ENCODE measurements around the gene POLE3.
A peak's percentile ranks its signal among the peaks of the same experiment; 100 is the strongest.
"Not testable (repeated sequence)": the region's sequence is repeated elsewhere in the genome, so short reads cannot be mapped to it uniquely, and the experiment has no call there.

Gene POLE3

GRCh38 chr9:113410207-113410864 is at the start of gene POLE3, which contains the start of gene C9orf43:
TSS of gene POLE3 (minus strand) at chr9:113410675. CDS start at chr9:113410293, 382 bp downstream.
TSS of gene C9orf43 (plus strand) at chr9:113410747. CDS start at chr9:113413494, 2,747 bp downstream.
- DNase-seq (ENCODE audit: low spot score): peak; percentile 95
- no peak for FAIRE-seq

GRCh38 chr9:113456235-113456634 is 45.8 kb upstream of the POLE3 start:
- DNase-seq (ENCODE audit: low spot score) (no peak), FAIRE-seq (no peak)

- DNase-seq (ENCODE audit: low spot score): peak; percentile 40
- no peak for FAIRE-seq
These were observed 44.7 kb upstream of the POLE3 start for GRCh38 chr9:113454914-113455761.

- FAIRE-seq: no peak
These were observed 41.7 kb upstream of the POLE3 start for GRCh38 chr9:113452113-113452605.

GRCh38 chr9:113449376-113449775 is 38.9 kb upstream of the POLE3 start:
- DNase-seq (ENCODE audit: low spot score) (no peak), FAIRE-seq (no peak)

More at GRCh38 chr9:113452113-113452605, 41.7 kb upstream of the POLE3 start:
- DNase-seq (ENCODE audit: low spot score): no peak

- FAIRE-seq (no peak), DNase-seq (ENCODE audit: low spot score) (peak; percentile 49)
These were observed 35.9 kb upstream of the POLE3 start for GRCh38 chr9:113446323-113446740.

- no peak for FAIRE-seq
- no peak for DNase-seq (ENCODE audit: low spot score)
These were observed 34.3 kb upstream of the POLE3 start for GRCh38 chr9:113444736-113445135.

GRCh38 chr9:113437716-113438115 is 27.2 kb upstream of the POLE3 start:
- FAIRE-seq; DNase-seq (ENCODE audit: low spot score): not testable (repeated sequence)

- FAIRE-seq: no peak
- no peak for DNase-seq (ENCODE audit: low spot score)
These were observed 26.4 kb upstream of the POLE3 start for GRCh38 chr9:113436728-113437515.

- FAIRE-seq (no peak), DNase-seq (ENCODE audit: low spot score) (no peak)
These were observed 20.7 kb upstream of the POLE3 start for GRCh38 chr9:113431191-113431590.

GRCh38 chr9:113428062-113428615 is 17.7 kb upstream of the POLE3 start:
- FAIRE-seq: no peak
- no peak for DNase-seq (ENCODE audit: low spot score)

- DNase-seq (ENCODE audit: low spot score) (no peak), FAIRE-seq (no peak)
These were observed 17.2 kb upstream of the POLE3 start for GRCh38 chr9:113427629-113428028.

- FAIRE-seq (no peak), DNase-seq (ENCODE audit: low spot score) (no peak)
These were observed 16.2 kb upstream of the POLE3 start for GRCh38 chr9:113426701-113427100.

GRCh38 chr9:113425072-113425471 is 14.6 kb upstream of the POLE3 start:
- DNase-seq (ENCODE audit: low spot score) (no peak), FAIRE-seq (no peak)

GRCh38 chr9:113421726-113422125 is 11.3 kb upstream of the POLE3 start:
- DNase-seq (ENCODE audit: low spot score) (no peak), FAIRE-seq (no peak)

- DNase-seq (ENCODE audit: low spot score) (no peak), FAIRE-seq (no peak)
These were observed 6.9 kb upstream of the POLE3 start for GRCh38 chr9:113417370-113417769.

- FAIRE-seq: no peak
- no peak for DNase-seq (ENCODE audit: low spot score)
These were observed 5.8 kb upstream of the POLE3 start for GRCh38 chr9:113416149-113416721.

GRCh38 chr9:113409883-113410206 is 630 bp downstream of the POLE3 start:
- DNase-seq (ENCODE audit: low spot score) (peak; percentile 14), FAIRE-seq (no peak)

- FAIRE-seq (no peak), DNase-seq (ENCODE audit: low spot score) (no peak)
These were observed 994 bp downstream of the POLE3 start for GRCh38 chr9:113409481-113409880.

- DNase-seq (ENCODE audit: low spot score): peak; percentile 46
- FAIRE-seq: not testable (repeated sequence)
These were observed 3.5 kb downstream of the POLE3 start for GRCh38 chr9:113406873-113407511.
